A549 (cell line): ENCODE data around the gene FOSL2. TPM values are rescaled to one million over a fixed set of nuclear protein-coding genes. Genes with fewer than 3 reads are reported as not detected.

Experiments used
- ATAC-seq, 2 experiments: fragments of 200-7000 bp in 1 of 2; fragments of >200 bp in 1 of 2; cut with Nextera tagmentation in 1 of 2; cut with Tn5 transposase in 1 of 2; 3 replicates each; pipeline versions ENCODE4 v1.8.0 to v1.9.1; 2018 to 2020; ENCODE audit warnings: mild to moderate bottlenecking in 1 of 2, moderate library complexity in 1 of 2
- CTCF ChIA-PET: fragments of 300-600 bp; sonication (Branson Sonifier 250); formaldehyde crosslinking; extraction: SDS; loops from one replicate; lab custom pipeline; 2021; ENCODE audit warnings: antibody characterized with exemption, inconsistent platforms; lab: Yijun Ruan, JAX
- POLR2A ChIA-PET: fragments of 350-600 bp; formaldehyde crosslinking; extraction: SDS; loops from one replicate; lab custom pipeline; 2021; ENCODE audit warnings: antibody characterized with exemption, inconsistent platforms; lab: Yijun Ruan, JAX
- DNase-seq, 2 experiments: peaks; one replicate each; pipeline versions ENCODE4 v3.0.0 to v3.0.0-alpha.2; 2011 to 2016; ENCODE audit warnings: low read depth in 1 of 2, low spot score in 1 of 2
- FAIRE-seq: peaks from 2 replicates; lab custom pipeline; 2011; peaks lifted over from hg19 to GRCh38; lab: Jason Lieb, UNC
- H3K27ac ChIP-seq, 2 experiments: fragments of >200 bp; sonication (Bioruptor Twin); formaldehyde crosslinking; 3 replicates each; pipeline ENCODE4 v1.5.1; 2016 to 2017
- H3K4me1 ChIP-seq: fragments of >200 bp; sonication (Bioruptor Twin); formaldehyde crosslinking; 3 replicates; pipeline ENCODE4 v1.6.1; 2016
- H3K4me2 ChIP-seq: fragments of >200 bp; sonication (Bioruptor Twin); formaldehyde crosslinking; 3 replicates; pipeline ENCODE4 v1.6.1; 2016
- H3K4me3 ChIP-seq: fragments of >200 bp; sonication (Bioruptor Twin); formaldehyde crosslinking; 3 replicates; pipeline ENCODE4 v1.5.1; 2016
- H3K9me3 ChIP-seq: fragments of >200 bp; sonication (Bioruptor Twin); formaldehyde crosslinking; 3 replicates; pipeline ENCODE4 v1.6.1; 2016
- CEBPB ChIP-seq, 2 experiments: fragments of >200 bp in 1 of 2; sonication (Bioruptor Twin) in 1 of 2; formaldehyde crosslinking in 1 of 2; IDR thresholded peaks; 2 replicates each; pipeline ENCODE4 v1.6.1; 2012 to 2016
- EHF ChIP-seq: fragments of 250-450 bp; sonication (Bioruptor Pico); IDR thresholded peaks from 2 replicates; pipeline ENCODE4 v1.5.0; 2020; ENCODE audit warnings: mild to moderate bottlenecking
- EHMT2 ChIP-seq: fragments of 200-600 bp; sonication (generic); IDR thresholded peaks from 2 replicates; pipeline ENCODE4 v1.6.1; 2016; ENCODE audit warnings: antibody characterized with exemption, low read depth, mild to moderate bottlenecking, moderate library complexity
- EP300 ChIP-seq, 2 experiments: fragments of >200 bp; sonication (Bioruptor Twin); formaldehyde crosslinking; IDR thresholded peaks; 2 replicates in 1 of 2; 3 replicates in 1 of 2; pipeline ENCODE4 v1.6.1; 2016 to 2017
- HOXA7 ChIP-seq: fragments of 250-450 bp; sonication (Bioruptor Pico); IDR thresholded peaks from 2 replicates; pipeline ENCODE4 v1.5.0; 2020; ENCODE audit warnings: mild to moderate bottlenecking, moderate library complexity
- HOXB13 ChIP-seq: fragments of 250-450 bp; sonication (Bioruptor Pico); IDR thresholded peaks from 2 replicates; pipeline ENCODE4 v1.5.0; 2020; ENCODE audit warnings: low read depth, mild to moderate bottlenecking, moderate library complexity
- HOXB5 ChIP-seq: fragments of 250-450 bp; sonication (Bioruptor Pico); IDR thresholded peaks from 2 replicates; pipeline ENCODE4 v1.5.0; 2020; ENCODE audit warnings: mild to moderate bottlenecking, moderate library complexity
- JUN ChIP-seq, 2 experiments: fragments of >200 bp; sonication (Bioruptor Twin); formaldehyde crosslinking; IDR thresholded peaks; 2 replicates in 1 of 2; 3 replicates in 1 of 2; pipeline ENCODE4 v1.6.1; 2016 to 2017
- MAFK ChIP-seq: fragments of 450-650 bp; IDR thresholded peaks from 2 replicates; pipeline ENCODE4 v1.6.1; 2014; ENCODE audit not compliant: partially characterized antibody
- MAZ ChIP-seq: fragments of 150-350 bp; IDR thresholded peaks from 2 replicates; pipeline ENCODE4 v1.6.1; 2014; ENCODE audit warnings: antibody characterized with exemption, low read depth, low read length, borderline replicate concordance
- NFE2L2 ChIP-seq: fragments of 150-350 bp; conservative IDR thresholded peaks from 2 replicates; pipeline ENCODE4 v1.6.1; 2014; ENCODE audit warnings: low read length
- PHF8 ChIP-seq: fragments of 200-600 bp; sonication (generic); IDR thresholded peaks from 2 replicates; pipeline ENCODE4 v1.6.1; 2016; ENCODE audit warnings: low read depth, mild to moderate bottlenecking, antibody characterized with exemption, moderate library complexity, borderline replicate concordance
- RARB ChIP-seq: fragments of 250-450 bp; sonication (Bioruptor Pico); IDR thresholded peaks from 2 replicates; pipeline ENCODE4 v1.8.0; 2021; ENCODE audit warnings: mild to moderate bottlenecking, moderate library complexity
- RFX5 ChIP-seq: fragments of 450-650 bp; IDR thresholded peaks from 2 replicates; pipeline ENCODE4 v1.7.1; 2014; ENCODE audit warnings: antibody characterized with exemption, mild to moderate bottlenecking, moderate library complexity
- RNF2 ChIP-seq: fragments of 200-600 bp; sonication (generic); IDR thresholded peaks from 2 replicates; pipeline ENCODE4 v1.6.1; 2016; ENCODE audit warnings: low read depth, mild to moderate bottlenecking, antibody characterized with exemption, moderate library complexity, borderline replicate concordance
- ZC3H11A ChIP-seq: fragments of 450-650 bp; IDR thresholded peaks from 2 replicates; pipeline ENCODE4 v1.6.1; 2014; ENCODE audit warnings: antibody characterized with exemption, mild to moderate bottlenecking
- WGBS: methylation state at CpG from one replicate; pipeline ENCODE4 v1.1.6; 2017; ENCODE audit errors: missing lambda C conversion rate; 5-methylcytosine and 5-hydroxymethylcytosine counted together
- polyA plus RNA-seq, 4 experiments: library from polyadenylated mRNA; depleted of rRNA in 3 of 4; stranded (reverse); fragments of >200 nt; fragmentation: RNase III in 1 of 4; extraction: RNeasy Plus Mini Kit Qiagen cat#74134 plus additional on column Dnase treatment in 1 of 4; gene quantifications; 2 replicates in 3 of 4; 3 replicates in 1 of 4; pipeline ENCODE4 v1.2.3, GENCODE V29; 2011 to 2017
- TF ChIP-seq, protein P1 (sequence below): fragments of 200-600 bp; sonication (generic); IDR thresholded peaks from 2 replicates; pipeline ENCODE4 v1.6.1; 2016; ENCODE audit warnings: antibody characterized with exemption, mild to moderate bottlenecking, moderate library complexity
- TF ChIP-seq, protein P2 (sequence below): fragments of 250-450 bp; sonication (Bioruptor Pico); IDR thresholded peaks from 2 replicates; pipeline ENCODE4 v1.5.0; 2021; ENCODE audit warnings: mild to moderate bottlenecking, moderate library complexity, borderline replicate concordance

Gene FOSL2
- polyA plus RNA-seq, 2 of the 4 experiments (the other 2 are of a cell fraction), result 45.7 to 73.4 TPM

DNA sequence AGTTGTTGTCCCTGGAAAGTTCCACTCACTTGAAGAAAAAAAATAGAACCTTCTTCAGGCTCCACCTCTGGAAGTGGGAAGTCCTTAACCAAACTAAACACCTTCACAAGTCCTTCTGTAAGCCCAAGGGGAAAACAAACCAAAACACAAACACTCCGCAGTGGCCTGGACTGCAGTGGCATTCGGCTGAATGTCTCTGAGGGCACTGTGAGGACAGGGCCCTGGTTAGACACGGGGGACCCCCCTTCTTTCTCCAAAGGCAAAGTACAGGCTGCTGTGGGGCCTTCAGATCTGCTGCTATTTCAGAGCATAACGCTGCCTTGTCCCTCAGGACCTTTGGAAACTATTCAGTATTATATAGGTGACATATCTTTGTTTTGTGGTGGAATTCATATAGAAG, 28.1 kb downstream of the FOSL2 start:
- Histone ChIP-seq H3K4me3 (no peak overlapping the region), H3K4me1 (peaks cover 25% of the 10 kb centered on the region; the same call in 2 of the 3 replicates), H3K4me2 (no peak overlapping the region), H3K9me3 (no peaks in the 10 kb centered on the region), H3K27ac (peak overlapping the region in 1 of 2 experiments; percentile 22; a peak in 1 of 6 replicates)
- no peak for FAIRE-seq
- ChIA-PET CTCF (interaction anchor here (0.7 to 1.7 kb wide), 5 partner anchors 10 to 697 kb away, joined by 3 to 5 read pairs (median 3); no protein-coding TSS in a partner anchor), POLR2A (no interaction called here)
- peak; percentile 2 to 6; a peak in 2 of 6 replicates for ATAC-seq
- TF ChIP-seq NFE2L2, result no peak
- TF ChIP-seq RARB, result no peak
- TF ChIP-seq RFX5, result no peak
- TF ChIP-seq JUN (IDR thresholded peaks at IDR 0.05), result 0 out of 5 replicates have a peak, but pooled peaks have one; percentile 36 to 48
- no peak for DNase-seq
- WGBS, result 87% methylated on average over 4 of the region's 4 CpGs

DNA sequence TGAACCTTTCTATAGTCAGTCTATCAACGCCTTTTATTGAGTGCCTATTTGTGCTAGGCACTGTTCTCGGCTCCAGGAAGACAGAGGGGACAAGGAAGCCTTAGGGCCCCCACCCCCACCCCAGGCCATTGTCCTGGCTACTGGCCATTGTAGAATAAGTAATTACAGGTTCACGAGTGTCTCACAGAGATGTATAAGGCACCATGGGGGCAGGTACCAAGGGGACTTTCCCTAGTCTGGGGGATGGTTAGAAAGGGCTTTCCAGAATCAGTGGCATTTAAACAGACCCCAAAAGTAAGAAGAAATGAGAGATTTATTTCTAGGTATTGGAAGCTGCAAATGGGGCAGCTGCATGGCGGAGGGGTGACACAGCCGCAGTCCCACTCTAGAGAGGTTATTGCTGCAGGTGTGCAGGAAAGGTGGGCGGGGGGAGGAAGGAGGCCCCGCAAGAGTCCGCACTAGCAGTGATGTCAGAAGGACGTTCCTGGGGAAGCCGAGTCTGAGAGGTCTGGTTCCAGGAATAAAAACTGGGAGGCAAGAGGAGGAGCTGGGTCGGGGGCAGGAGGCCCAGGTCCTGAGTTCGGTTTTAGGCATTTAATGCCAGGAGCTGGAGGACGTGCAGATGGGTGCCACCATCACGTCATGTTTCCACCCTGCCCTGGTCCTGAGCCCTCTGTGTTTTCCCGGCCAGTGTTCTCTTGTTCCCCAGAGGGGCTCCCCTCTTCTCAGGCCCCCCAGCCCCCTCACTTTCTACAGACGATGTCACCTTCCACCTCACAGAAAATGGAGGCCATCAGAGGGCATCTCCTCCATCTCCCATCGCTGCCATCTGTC, 30.5 kb downstream of the FOSL2 start:
- DNase-seq (no peak), FAIRE-seq (no peak), ATAC-seq (peak; percentile 7 to 10; a peak in 5 of 6 replicates)
- no peak overlapping the region for H3K4me3 ChIP-seq
- WGBS, result 82% methylated on average over 17 of the region's 17 CpGs
- peak overlapping the region in 1 of 2 experiments; percentile 5; a peak in 2 of 6 replicates for H3K27ac ChIP-seq
- no peaks in the 10 kb centered on the region for H3K9me3 ChIP-seq
- TF ChIP-seq, protein P1, sequence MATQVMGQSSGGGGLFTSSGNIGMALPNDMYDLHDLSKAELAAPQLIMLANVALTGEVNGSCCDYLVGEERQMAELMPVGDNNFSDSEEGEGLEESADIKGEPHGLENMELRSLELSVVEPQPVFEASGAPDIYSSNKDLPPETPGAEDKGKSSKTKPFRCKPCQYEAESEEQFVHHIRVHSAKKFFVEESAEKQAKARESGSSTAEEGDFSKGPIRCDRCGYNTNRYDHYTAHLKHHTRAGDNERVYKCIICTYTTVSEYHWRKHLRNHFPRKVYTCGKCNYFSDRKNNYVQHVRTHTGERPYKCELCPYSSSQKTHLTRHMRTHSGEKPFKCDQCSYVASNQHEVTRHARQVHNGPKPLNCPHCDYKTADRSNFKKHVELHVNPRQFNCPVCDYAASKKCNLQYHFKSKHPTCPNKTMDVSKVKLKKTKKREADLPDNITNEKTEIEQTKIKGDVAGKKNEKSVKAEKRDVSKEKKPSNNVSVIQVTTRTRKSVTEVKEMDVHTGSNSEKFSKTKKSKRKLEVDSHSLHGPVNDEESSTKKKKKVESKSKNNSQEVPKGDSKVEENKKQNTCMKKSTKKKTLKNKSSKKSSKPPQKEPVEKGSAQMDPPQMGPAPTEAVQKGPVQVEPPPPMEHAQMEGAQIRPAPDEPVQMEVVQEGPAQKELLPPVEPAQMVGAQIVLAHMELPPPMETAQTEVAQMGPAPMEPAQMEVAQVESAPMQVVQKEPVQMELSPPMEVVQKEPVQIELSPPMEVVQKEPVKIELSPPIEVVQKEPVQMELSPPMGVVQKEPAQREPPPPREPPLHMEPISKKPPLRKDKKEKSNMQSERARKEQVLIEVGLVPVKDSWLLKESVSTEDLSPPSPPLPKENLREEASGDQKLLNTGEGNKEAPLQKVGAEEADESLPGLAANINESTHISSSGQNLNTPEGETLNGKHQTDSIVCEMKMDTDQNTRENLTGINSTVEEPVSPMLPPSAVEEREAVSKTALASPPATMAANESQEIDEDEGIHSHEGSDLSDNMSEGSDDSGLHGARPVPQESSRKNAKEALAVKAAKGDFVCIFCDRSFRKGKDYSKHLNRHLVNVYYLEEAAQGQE, result no peak
- TF ChIP-seq RARB (peak; percentile 68; the same call in 1 of the 2 replicates), HOXA7 (peak; percentile 88; the same call in 1 of the 2 replicates)
- ChIA-PET CTCF (interaction anchor here (1.0 to 2.8 kb wide), 7 partner anchors 8 to 30 kb away, joined by 3 to 17 read pairs (median 3); no protein-coding TSS in a partner anchor), POLR2A (no interaction called here)
- H3K4me2 ChIP-seq, result no peak overlapping the region
- H3K4me1 ChIP-seq, result peaks cover 24% of the 10 kb centered on the region; the same call in 2 of the 3 replicates

DNA sequence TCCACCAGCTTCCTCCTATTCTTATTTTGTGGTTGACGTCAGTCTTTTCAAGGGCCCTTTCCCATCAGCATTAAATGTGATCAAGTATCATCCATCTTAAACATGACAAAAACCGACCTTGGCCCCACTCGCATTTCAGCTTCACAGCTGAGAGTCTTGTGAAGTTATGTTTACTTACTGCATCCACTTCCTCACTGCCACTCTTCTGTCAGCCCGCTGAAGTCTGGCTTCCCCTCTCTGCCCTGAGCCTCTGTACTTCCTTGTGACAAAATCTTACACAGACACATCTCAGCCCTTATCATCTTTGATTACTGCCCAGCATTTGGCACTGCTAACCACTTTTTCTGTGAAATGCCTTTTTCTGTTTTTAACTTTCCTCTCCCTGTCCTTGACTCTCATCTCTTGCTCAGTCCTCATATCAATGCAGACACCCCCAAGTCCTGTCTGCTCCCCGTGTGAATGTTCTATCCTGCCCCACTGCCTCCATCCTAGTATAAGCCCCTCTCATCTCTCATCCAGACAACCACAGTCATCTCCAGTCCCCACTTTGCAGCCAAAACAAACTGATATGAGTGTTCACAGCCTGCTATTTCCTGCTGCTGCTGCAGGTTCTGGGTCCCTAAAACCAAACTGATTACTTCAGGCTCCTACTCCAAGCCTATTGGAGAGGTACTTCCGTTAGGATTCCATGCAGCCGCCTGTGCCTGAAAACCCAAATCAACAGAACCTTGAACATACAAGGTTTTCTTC, 31.4 kb downstream of the FOSL2 start:
- CTCF ChIA-PET, result interaction anchor here (1.0 to 2.8 kb wide), 7 partner anchors 7 to 29 kb away, joined by 3 to 17 read pairs (median 3); no protein-coding TSS in a partner anchor
- no peak for DNase-seq
- 67% methylated on average over 7 of the region's 7 CpGs for WGBS
- H3K4me2 ChIP-seq, result no peak overlapping the region
- H3K9me3 ChIP-seq, result no peaks in the 10 kb centered on the region
- peak overlapping the region in 1 of 2 experiments; percentile 5; a peak in 2 of 6 replicates for H3K27ac ChIP-seq
- peak; percentile 8; a peak in 3 of 6 replicates for ATAC-seq
- no peak overlapping the region for H3K4me3 ChIP-seq
- TF ChIP-seq HOXA7 (no peak), ZC3H11A (no peak), EP300 (IDR thresholded peaks at IDR 0.05) (no peak), MAFK (no peak), PHF8 (no peak), EHMT2 (no peak), EHF (CRISPR knock-in tag) (no peak), MAZ (no peak), HOXB5 (no peak), RNF2 (no peak), CEBPB (IDR thresholded peaks at IDR 0.05) (no peak), HOXB13 (CRISPR knock-in tag) (no peak)
- TF ChIP-seq, protein P2, sequence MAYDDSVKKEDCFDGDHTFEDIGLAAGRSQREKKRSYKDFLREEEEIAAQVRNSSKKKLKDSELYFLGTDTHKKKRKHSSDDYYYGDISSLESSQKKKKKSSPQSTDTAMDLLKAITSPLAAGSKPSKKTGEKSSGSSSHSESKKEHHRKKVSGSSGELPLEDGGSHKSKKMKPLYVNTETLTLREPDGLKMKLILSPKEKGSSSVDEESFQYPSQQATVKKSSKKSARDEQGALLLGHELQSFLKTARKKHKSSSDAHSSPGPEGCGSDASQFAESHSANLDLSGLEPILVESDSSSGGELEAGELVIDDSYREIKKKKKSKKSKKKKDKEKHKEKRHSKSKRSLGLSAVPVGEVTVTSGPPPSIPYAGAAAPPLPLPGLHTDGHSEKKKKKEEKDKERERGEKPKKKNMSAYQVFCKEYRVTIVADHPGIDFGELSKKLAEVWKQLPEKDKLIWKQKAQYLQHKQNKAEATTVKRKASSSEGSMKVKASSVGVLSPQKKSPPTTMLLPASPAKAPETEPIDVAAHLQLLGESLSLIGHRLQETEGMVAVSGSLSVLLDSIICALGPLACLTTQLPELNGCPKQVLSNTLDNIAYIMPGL (CRISPR knock-in tag), result no peak
- no peak for FAIRE-seq
- H3K4me1 ChIP-seq, result peaks cover 31% of the 10 kb centered on the region; the same call in 2 of the 3 replicates
- POLR2A ChIA-PET, result no interaction called here
